GM18907 (cell line): ENCODE data around the gene NRG2.
A peak's percentile ranks its signal among the peaks of the same experiment; 100 is the strongest.

Experiments used
- ATAC-seq: cut with Tn5 transposase; IDR thresholded peaks from one replicate; pipeline ENCODE4 v1.9.1; 2021; ENCODE audit warnings: mild to moderate bottlenecking, moderate library complexity; ENCODE audit not compliant: unreplicated experiment

Gene NRG2

GRCh38 chr5:139863855-139864558 lies 179.1 kb downstream of the NRG2 start:
- ATAC-seq, result no peak

GRCh38 chr5:139863361-139863760 lies 179.7 kb downstream of the NRG2 start:
- ATAC-seq, result no peak

- no peak for ATAC-seq
These were observed 180.3 kb downstream of the NRG2 start for GRCh38 chr5:139862803-139863202.

- ATAC-seq, result peak; percentile 53
These were observed 180.8 kb downstream of the NRG2 start for GRCh38 chr5:139862313-139862712.

DNA sequence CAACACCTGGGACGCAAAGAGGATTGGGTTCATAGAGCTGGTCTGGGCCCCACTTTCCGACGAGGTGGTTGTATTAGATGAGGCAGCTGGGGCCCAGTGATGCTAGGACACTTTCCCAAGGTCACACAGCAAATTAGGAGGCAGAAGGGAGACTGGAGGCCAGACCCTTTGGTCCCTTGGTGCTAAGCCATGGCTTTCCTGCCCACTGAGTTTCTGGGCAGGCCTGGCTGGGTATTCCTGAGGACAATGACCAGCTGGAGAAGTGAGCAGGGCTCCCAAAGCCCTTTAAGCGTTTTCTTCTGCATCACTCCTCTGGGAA lies 181.3 kb downstream of the NRG2 start:
- no peak for ATAC-seq

GRCh38 chr5:139861021-139861888 lies 181.8 kb downstream of the NRG2 start:
- ATAC-seq, result no peak

DNA sequence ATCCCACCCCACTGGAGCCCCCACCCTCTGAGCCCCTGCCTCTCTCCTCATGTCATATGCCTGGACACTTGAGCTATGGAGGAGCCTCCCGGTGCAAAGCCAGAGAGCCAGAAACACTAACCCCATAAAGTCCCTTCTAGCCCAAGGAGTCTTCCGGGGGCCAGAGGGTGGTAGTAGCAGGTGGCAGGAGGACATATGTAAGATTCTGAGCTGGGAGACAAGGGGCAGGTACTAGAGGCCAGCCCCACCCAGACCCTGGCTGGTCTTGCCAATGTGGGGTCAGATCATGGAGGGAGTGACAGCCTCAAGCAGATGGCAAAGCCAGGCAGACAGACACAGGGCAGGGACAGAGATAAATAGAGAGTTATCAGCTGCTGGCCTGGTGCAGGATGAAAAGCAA lies 184.1 kb downstream of the NRG2 start:
- no peak for ATAC-seq

DNA sequence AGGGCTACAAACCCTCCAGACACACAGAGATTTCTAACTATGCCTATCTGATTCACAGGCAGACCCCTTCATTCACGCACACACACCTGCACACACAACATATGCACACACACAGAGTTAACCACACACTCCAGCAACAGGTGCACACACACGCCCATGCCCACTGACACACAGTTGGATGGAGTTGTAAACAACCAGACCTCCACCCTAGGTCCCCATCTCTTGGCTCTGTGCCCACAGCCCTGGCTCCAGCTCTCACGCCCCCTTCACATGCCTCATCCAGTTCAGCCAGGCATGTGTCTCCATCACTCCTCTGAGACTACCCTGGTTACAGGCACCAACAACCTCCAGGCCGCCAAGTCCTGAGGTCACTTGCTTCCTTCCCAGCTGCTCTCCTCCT lies 186.4 kb downstream of the NRG2 start:
- no peak for ATAC-seq

DNA sequence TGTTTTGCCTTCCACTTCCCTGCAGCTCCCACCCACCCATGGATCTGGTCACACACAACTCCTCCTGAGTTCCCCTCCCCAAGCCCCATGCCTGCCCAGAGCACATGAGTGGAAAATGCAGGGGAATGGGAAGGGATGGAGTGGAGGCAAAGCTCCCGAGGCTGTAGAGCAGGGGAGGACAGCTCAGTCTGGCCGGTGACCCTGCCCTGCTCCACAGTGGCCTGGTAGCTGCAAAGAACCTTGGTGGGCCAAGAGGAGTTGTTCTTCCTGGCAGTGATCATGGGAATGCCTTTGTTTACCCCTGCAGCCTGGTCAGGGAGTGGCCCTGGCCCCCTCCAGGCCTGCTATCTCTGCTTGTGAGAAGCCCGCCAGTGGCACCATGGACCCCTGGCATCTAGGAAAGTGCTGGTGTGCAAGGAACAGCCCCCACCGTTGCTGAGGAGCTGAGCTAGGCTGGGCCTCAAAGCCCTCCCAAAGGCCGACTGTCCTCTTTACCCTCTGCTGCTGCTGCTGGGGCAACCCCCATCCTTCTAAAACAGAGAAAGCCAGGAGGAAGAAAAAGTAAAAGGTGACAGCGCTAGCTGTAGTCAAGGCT lies 187.1 kb downstream of the NRG2 start:
- ATAC-seq, result no peak

DNA sequence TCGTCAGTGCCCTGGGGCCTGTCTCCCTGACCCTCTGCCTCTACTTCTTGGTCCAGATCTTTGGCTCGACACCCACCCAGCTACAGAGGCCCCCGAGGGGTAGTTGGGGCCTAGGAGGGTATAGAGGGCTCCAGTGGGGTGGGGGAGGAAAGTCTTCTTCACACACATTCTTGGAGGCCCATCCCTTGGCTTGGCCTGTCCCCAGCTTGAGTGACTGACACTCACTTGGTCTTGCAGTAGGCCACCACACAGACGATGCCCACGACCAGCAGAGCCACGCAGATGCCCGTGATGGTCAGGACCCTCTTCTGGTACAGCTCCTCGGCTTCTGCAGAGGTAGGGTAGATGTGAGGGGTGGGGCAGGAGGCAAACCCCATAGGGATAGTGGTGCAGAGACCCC lies 187.6 kb downstream of the NRG2 start:
- no peak for ATAC-seq

DNA sequence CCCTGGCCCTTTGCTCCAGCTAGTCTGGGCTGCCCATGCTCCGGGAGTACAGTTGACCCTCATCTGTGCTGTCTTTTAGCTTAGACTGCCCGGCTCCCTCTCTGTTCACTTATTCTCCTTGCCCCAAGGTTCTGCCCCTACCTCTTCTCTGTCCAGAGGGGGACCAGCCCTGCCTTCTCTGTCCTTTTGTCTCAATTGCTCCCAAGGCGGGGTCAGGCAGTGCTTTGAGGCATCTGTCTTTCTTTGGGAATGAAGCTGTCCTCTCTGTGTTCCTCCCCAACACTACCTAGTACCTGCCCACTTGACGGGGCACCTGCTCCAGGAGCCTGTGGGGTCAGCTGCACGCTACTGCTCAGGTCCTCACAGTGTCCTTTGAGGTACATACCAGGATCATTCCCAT lies 188.1 kb downstream of the NRG2 start:
- ATAC-seq, result no peak

GRCh38 chr5:139854029-139854605 lies 189.0 kb downstream of the NRG2 start:
- no peak for ATAC-seq

DNA sequence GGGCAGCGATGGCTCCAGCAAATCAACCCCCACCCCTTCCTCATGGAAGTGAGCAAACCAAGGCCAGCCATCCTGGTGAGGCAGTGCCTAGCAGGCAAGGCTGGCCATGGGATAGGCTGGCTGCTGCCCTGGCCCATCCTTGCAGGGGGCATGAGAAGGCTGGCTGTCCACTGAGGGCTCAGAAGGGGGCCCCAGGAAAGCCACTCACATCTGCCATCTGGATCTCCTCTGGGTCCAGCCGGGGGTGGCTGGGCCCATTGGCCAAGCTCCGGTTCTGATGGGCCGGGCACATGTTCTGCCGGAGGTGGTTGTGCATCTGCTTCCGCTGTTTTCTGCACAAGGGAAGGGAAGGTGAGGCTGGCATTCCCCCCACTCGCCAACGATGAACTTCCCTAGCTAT lies 190.4 kb downstream of the NRG2 start:
- no peak for ATAC-seq

- no peak for ATAC-seq
These were observed 191.5 kb downstream of the NRG2 start for GRCh38 chr5:139851558-139851957.

GRCh38 chr5:139850423-139851016 lies 192.6 kb downstream of the NRG2 start:
- no peak for ATAC-seq

GRCh38 chr5:139849942-139850341 lies 193.2 kb downstream of the NRG2 start:
- ATAC-seq, result no peak

DNA sequence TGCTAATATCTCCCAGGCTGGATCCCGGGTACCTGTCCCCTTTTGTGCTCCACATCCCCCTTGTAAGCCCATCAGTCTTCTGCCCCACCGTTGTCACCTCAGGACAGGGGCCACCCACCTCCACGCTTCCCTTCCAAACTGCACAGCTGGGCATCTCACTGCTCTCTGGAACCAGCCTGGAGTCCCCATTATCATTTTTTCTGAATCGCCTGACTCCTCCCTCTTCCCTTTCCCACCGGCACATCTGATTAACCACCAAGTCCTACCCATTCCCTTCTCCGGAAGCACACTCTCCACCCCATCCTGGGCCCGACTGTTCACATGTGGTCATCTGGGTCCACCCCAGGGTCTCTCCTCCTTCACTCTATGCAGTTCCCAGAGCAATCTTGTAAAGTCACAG lies 193.6 kb downstream of the NRG2 start:
- no peak for ATAC-seq

- ATAC-seq, result peak; percentile 23
These were observed 194.5 kb downstream of the NRG2 start for GRCh38 chr5:139848508-139849100.

GRCh38 chr5:139847790-139848507 lies 195.2 kb downstream of the NRG2 start:
- ATAC-seq, result peak; percentile 59

- ATAC-seq, result no peak
These were observed 196.0 kb downstream of the NRG2 start for GRCh38 chr5:139847091-139847490.
